Heart left ventricle (tissue), 16 donors: ENCODE measurements around the gene NKAIN2. TPM values are rescaled to one million over a fixed set of nuclear protein-coding genes. Genes with fewer than 3 reads are reported as not detected.

Experiments used
- ATAC-seq, 4 donors: fragments of 200-7000 bp; cut with Tn5 transposase; one replicate each; pipeline ENCODE4 v1.9.1; 2020 to 2022; ENCODE audit warnings: moderate library complexity in 4 of 4, mild to moderate bottlenecking in 3 of 4, moderate number of reproducible peaks in 1 of 4
- DNase-seq, 5 donors: peaks; one replicate each; pipeline ENCODE4 v3.0.0-alpha.2; 2020
- H3K27ac ChIP-seq, 12 donors: fragments of 200-600 bp; sonication (generic) in 4 of 12; one replicate each; pipeline versions ENCODE4 v1.5.0 to v1.8.0; 2016 to 2022; ENCODE audit warnings: mild to moderate bottlenecking in 2 of 12
- H3K27me3 ChIP-seq, 9 donors: fragments of 200-600 bp; sonication (generic) in 2 of 9; one replicate each; pipeline versions ENCODE4 v1.5.1 to v1.8.0; 2016 to 2022; ENCODE audit warnings: mild to moderate bottlenecking in 3 of 9
- H3K36me3 ChIP-seq, 9 donors: fragments of 200-600 bp; sonication (generic) in 2 of 9; one replicate each; pipeline versions ENCODE4 v1.5.0 to v1.8.0; 2018 to 2022; ENCODE audit warnings: mild to moderate bottlenecking in 2 of 9
- H3K4me1 ChIP-seq, 12 donors: fragments of 200-600 bp; sonication (generic) in 4 of 12; one replicate each; pipeline versions ENCODE4 v1.5.0 to v1.8.0; 2016 to 2022; ENCODE audit warnings: mild to moderate bottlenecking in 3 of 12
- H3K4me3 ChIP-seq, 12 donors: fragments of 200-600 bp; sonication (generic) in 4 of 12; one replicate each; pipeline versions ENCODE4 v1.5.0 to v1.8.0; 2017 to 2022; ENCODE audit warnings: mild to moderate bottlenecking in 9 of 12, moderate library complexity in 4 of 12
- H3K9me3 ChIP-seq, 12 donors: fragments of 200-600 bp; sonication (generic) in 4 of 12; one replicate each; pipeline versions ENCODE4 v1.5.0 to v1.8.0; 2016 to 2022; ENCODE audit warnings: mild to moderate bottlenecking in 1 of 12
- POLR2A ChIP-seq, 2 donors: fragments of 450-650 bp; IDR thresholded peaks; one replicate each; pipeline ENCODE4 v1.6.1; 2017; ENCODE audit warnings: antibody characterized with exemption in 2 of 2, mild to moderate bottlenecking in 2 of 2, moderate library complexity in 2 of 2
- WGBS, 4 donors: extraction: QIAGEN DNeasy Blood & Tissue Kit in 2 of 4; methylation state at CpG; one replicate each; pipeline versions ENCODE4 v1.1.5 to v1.1.7; 2013 to 2018; 5-methylcytosine and 5-hydroxymethylcytosine counted together
- intact Hi-C, 10 donors: fragments of 100-400 bp; cut with DNase I; formaldehyde crosslinking; loops; one replicate each; pipeline versions ENCODE4 v1.11.1 to v1.14.2; 2022
- polyA plus RNA-seq, 2 donors: library from polyadenylated mRNA; stranded (reverse); fragments of 200-250 nt; gene quantifications; one replicate each; pipeline ENCODE4 v1.2.3, GENCODE V29; 2013
- total RNA-seq, 9 donors: library from RNA; depleted of rRNA in 2 of 9; stranded (reverse); fragments of >200 nt in 2 of 9; fragmentation: NEBNext Ultra II Directional in 3 of 9; extraction: Animal tissue kit (Norgen Biotek cat#: 25700) in 3 of 9; gene quantifications; one replicate each; pipeline versions ENCODE4 v1.1.0 to v1.2.4, GENCODE V29; 2016 to 2023
- TF ChIP-seq, protein P1 (sequence below), 12 donors: fragments of 200-600 bp; sonication (generic) in 4 of 12; IDR thresholded peaks; one replicate each; pipeline versions ENCODE4 v1.5.0 to v1.8.0; 2018 to 2022; ENCODE audit warnings: antibody characterized with exemption in 12 of 12, mild to moderate bottlenecking in 5 of 12
- donor health status: ischemic (EF 13 %, LVEDD 7.1; RV severe dilation, severe dysfunction).
- donor health status: healthy with polysubstance abuse.
- donor health status: DM: no; HTN: yes; CAD: no.
- donor health status: DM: no; HTN: no; CAD: no.
- donor health status: ischemic (EF 25% LVEDD 6.9; RV normal size, moderate dysfunction).
- donor health status: ischemic (EF 25% LVEDD 5.7; RV mildly dilated, moderate dysfunction).
- donor health status: healthy.
- donor health status: DM: yes; HTN: yes; CAD: no.
- donor health status: ischemic (EF 35%, LVEDD 5.7; RV mildly dilated, moderate dysfunction).
- donor health status: nonischemic (EF 11% LVEDD 7.7; RV severe dilation, severe dysfunction).
- donor health status: DM: yes; HTN: yes; CAD: no.
- donor health status: PGD.
- donor health status: ischemic (EF 29% LVEDD 5.4; RV normal size, mild dysfunction).
- donor health status: nonischemic (EF 23%, LVEDD 6.1; RV moderate dilation, normal function).

Gene NKAIN2
- total and polyA plus RNA-seq, 11 donors, result 0.19 to 0.83 (median 0.33) TPM; not detected in 2

DNA sequence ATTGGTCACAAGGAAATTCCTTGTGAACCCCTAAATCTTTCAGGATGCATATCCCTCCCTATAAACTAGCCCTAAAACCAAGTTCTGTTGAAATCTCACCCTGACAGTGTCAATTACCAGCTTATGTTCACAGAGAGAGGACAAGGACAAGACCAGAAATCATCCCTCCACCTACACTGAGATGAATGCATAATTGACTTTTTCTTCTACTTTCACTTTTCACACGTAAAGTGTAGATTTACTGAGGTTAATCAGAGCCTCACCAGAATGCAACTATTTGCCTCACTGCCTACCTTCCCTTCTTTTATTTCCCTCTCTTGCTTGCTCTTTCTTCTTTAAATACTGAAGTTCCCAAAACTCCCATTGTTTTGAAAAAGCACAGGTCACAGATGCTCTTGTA lies 15.3 kb upstream of the NKAIN2 start:
- H3K27me3 ChIP-seq, result peaks cover 0 to 2% (median 0%) of the 10 kb centered on the region in 9 donors
- no peak overlapping the region for H3K4me3 ChIP-seq
- ATAC-seq (no peak), DNase-seq (no peak)
- no peak for TF ChIP-seq POLR2A (IDR thresholded peaks at IDR 0.05)
- TF ChIP-seq, protein P1, sequence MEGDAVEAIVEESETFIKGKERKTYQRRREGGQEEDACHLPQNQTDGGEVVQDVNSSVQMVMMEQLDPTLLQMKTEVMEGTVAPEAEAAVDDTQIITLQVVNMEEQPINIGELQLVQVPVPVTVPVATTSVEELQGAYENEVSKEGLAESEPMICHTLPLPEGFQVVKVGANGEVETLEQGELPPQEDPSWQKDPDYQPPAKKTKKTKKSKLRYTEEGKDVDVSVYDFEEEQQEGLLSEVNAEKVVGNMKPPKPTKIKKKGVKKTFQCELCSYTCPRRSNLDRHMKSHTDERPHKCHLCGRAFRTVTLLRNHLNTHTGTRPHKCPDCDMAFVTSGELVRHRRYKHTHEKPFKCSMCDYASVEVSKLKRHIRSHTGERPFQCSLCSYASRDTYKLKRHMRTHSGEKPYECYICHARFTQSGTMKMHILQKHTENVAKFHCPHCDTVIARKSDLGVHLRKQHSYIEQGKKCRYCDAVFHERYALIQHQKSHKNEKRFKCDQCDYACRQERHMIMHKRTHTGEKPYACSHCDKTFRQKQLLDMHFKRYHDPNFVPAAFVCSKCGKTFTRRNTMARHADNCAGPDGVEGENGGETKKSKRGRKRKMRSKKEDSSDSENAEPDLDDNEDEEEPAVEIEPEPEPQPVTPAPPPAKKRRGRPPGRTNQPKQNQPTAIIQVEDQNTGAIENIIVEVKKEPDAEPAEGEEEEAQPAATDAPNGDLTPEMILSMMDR (IDR thresholded peaks at IDR 0.05), result no peak
- WGBS, 4 donors, result 76 to 87% (median 85%) methylated on average over 1 of the region's 1 CpG
- H3K36me3 ChIP-seq, result no peaks in the 10 kb centered on the region
- no peak overlapping the region for H3K27ac ChIP-seq
- no peaks in the 10 kb centered on the region for H3K4me1 ChIP-seq
- no peaks in the 10 kb centered on the region for H3K9me3 ChIP-seq
- intact Hi-C loops, result no loop called here

DNA sequence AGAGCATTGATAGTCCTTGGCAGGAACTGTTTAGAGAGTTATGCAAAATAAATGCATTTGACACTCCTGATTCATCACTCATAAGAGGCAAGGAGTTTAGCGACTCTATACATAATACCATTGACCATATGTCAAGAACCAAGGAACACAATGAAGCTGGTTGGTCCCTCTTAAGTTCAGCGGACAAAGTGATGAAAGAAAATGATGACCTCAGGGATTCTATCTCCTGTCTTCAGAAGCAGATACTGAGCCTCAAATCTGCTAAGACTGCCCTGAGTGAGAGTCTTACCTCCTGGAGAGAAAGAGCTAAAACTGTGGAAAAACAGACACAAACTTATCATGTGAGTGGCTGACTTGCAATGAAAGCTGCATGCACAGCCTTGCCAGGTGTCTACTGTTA lies 9.5 kb upstream of the NKAIN2 start:
- peaks cover 0 to 9% (median 0%) of the 10 kb centered on the region in 9 donors for H3K27me3 ChIP-seq
- WGBS, 4 donors, result 95 to 100% (median 98%) methylated on average over 2 of the region's 2 CpGs
- H3K4me3 ChIP-seq, result no peak overlapping the region
- TF ChIP-seq, protein P1 (IDR thresholded peaks at IDR 0.05), result no peak
- no peak for TF ChIP-seq POLR2A (IDR thresholded peaks at IDR 0.05)
- intact Hi-C loops, result loop anchor here in 1 of 10 donors (10.0 kb wide), 1 partner anchor 1001 kb away; no protein-coding TSS in a partner anchor
- no peak for DNase-seq
- peaks cover 0 to 4% (median 0%) of the 10 kb centered on the region in 12 donors for H3K9me3 ChIP-seq
- H3K27ac ChIP-seq, result no peak overlapping the region
- no peaks in the 10 kb centered on the region for H3K4me1 ChIP-seq
- no peak for ATAC-seq
- no peaks in the 10 kb centered on the region for H3K36me3 ChIP-seq

DNA sequence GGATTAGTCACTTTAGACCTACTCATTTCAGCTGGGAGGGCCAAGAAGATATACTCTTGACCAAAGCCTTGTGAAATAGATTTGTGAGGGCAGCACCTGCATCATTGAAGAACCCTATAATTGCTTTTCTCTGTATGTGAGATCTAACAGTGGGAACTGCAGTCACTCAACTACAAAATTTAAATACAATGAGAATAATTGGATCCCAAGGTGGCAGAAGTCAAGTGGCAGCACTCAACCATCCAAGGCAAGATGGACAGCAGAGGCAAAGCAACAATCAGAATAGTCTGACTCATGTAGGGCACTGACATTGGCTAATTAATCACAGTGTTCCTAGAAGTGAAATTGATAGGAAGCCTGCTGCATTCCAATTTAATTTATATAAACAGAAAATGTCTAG lies 8.9 kb upstream of the NKAIN2 start:
- no peak for TF ChIP-seq POLR2A (IDR thresholded peaks at IDR 0.05)
- TF ChIP-seq, protein P1 (IDR thresholded peaks at IDR 0.05), result no peak
- no peak overlapping the region for H3K27ac ChIP-seq
- DNase-seq, result no peak
- H3K36me3 ChIP-seq, result no peaks in the 10 kb centered on the region
- peaks cover 0 to 4% (median 0%) of the 10 kb centered on the region in 12 donors for H3K9me3 ChIP-seq
- no peak for ATAC-seq
- no peaks in the 10 kb centered on the region for H3K4me1 ChIP-seq
- intact Hi-C loops, result loop anchor here in 1 of 10 donors (10.0 kb wide), 1 partner anchor 1000 kb away; no protein-coding TSS in a partner anchor
- H3K4me3 ChIP-seq, result no peak overlapping the region
- H3K27me3 ChIP-seq, result peaks cover 0 to 11% (median 0%) of the 10 kb centered on the region in 9 donors

DNA sequence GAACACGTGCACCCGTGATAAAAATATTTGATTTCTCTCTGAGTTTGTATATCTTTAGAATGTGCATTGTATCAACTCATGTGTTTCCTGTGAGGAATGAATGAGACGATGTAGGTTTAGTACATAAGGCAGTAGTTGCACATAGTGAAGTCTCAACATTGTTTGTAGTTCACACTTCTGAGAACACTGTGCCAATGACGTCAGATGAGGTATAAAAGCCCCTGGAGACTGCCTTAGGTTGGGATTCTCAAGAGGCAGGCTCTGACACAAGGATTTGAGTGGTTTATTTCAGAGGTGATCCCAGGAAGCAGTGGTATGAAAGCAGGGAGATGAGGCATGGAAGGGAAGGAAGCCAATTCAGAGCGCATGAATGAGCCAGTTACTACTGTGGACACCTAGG lies 2.6 kb upstream of the NKAIN2 start:
- ATAC-seq (no peak), DNase-seq (no peak)
- TF ChIP-seq, protein P1 (IDR thresholded peaks at IDR 0.05), result no peak
- TF ChIP-seq POLR2A (IDR thresholded peaks at IDR 0.05), result no peak
- WGBS, 4 donors, result 66 to 74% (median 72%) methylated on average over 5 of the region's 5 CpGs
- peaks cover 0 to 18% (median 6%) of the 10 kb centered on the region in 12 donors for H3K4me1 ChIP-seq
- H3K36me3 ChIP-seq, result no peaks in the 10 kb centered on the region
- H3K27me3 ChIP-seq, result peaks cover 0 to 51% (median 12%) of the 10 kb centered on the region in 9 donors
- H3K9me3 ChIP-seq, result no peaks in the 10 kb centered on the region
- H3K4me3 ChIP-seq, result no peak overlapping the region
- no peak overlapping the region for H3K27ac ChIP-seq
- intact Hi-C loops, result loop anchor here in 8 of 10 donors (2.0 to 10.0 kb wide), 7 partner anchors 164 to 996 kb away; no protein-coding TSS in a partner anchor
